GM18861 (cell line): ENCODE results near the gene FOXJ3.
"Not testable (repeated sequence)": the region's sequence is repeated elsewhere in the genome, so short reads cannot be mapped to it uniquely, and the experiment has no call there.

ENCODE experiments used
- ATAC-seq: cut with Tn5 transposase; IDR thresholded peaks from one replicate; pipeline ENCODE4 v1.9.1; 2021; ENCODE audit not compliant: unreplicated experiment

Gene FOXJ3

GRCh38 chr1:42259059-42259738 is 75.8 kb downstream of the FOXJ3 start:
- no peak for ATAC-seq

GRCh38 chr1:42258218-42258617 is 76.8 kb downstream of the FOXJ3 start:
- ATAC-seq: no peak

DNA sequence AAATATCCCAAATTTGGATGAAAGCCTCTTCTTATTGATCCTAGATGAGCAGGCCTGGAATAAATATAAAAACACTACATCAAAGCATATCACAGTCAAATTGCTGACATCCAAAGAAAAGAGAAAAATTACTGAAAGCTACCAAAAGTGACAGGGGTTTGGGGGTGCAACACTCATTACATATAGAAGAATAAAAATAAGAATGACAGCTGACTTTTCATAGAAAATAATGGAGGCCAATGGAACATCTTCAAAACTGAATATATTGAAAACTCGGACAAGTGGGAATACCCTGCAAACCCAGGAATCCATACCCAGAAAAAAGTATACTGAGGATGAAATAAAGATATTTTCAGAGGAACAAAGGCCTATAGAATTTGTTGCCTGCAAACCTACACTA is 84.0 kb downstream of the FOXJ3 start:
- no peak for ATAC-seq

DNA sequence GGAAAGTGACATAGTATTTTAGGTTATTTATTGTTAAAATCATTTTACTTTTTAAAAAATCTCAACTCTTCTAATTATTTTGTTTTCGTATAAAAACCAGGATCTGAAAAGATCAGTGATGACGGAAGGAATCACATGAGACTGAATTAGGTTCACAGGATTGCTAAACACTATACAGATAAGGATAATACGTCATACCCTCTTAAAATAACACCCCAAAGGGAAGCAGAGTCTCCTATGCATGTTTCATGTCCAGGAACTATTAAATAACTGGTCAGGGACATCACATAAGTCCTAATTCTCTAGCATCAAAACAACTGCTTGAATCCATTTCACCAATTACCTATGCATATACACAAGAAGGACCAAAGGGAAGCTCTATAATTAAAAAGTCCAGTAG is 84.9 kb downstream of the FOXJ3 start:
- ATAC-seq: no peak

DNA sequence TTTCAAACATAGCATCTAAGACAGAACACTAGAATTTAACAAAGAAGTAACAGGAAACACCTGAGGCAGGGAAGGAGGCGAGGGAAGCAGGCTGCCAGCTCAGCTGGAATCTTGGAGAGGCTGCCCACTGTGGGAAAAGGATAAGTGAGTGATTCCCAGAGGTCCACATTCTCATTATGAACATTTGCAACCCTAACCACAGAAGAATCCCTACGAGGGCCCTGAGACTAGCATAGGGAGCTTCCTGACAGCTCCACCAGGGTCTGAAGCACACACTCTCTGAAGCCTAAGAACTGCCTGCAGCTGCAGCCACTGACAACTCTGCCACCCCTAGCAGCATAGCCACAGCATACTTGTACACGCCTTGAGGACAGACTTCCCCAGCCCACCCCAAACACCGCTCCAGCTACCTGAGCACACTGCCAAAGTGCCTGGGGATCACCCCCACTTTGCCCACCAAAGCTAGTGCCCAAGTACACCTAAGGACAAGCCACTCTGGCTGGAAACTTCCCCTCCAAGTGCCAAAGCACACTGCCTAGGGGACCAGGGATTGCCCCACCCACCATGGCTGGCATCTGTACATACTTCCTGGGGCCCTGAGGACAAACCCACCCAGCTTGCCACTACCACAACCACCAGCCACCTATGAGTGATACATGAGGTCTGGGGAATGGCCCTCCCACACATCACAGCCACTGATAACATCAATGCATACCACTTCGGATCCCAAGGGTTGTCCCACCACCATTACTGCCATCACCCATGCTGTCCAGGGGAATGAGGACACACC is 93.9 kb downstream of the FOXJ3 start:
- ATAC-seq: no peak

DNA sequence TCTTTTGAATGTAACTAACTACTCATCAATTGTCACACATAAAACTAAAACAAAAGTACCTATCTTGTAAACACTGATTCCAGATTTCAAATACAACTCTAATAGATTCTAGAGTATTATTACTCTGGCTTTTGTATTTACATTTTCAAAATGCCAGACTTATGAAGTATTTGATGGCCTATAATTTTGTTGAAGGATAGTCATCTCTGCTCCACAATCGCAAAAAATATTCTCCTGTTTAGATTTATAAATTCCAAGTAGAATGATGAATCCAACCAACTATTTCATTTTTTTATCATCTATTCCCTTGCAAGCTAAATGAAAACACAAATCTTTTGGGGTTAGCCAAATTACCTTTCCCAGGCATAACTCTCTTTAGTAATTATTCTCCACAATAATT is 95.5 kb downstream of the FOXJ3 start:
- ATAC-seq: no peak

GRCh38 chr1:42239041-42239440 is 96.0 kb downstream of the FOXJ3 start:
- no peak for ATAC-seq

DNA sequence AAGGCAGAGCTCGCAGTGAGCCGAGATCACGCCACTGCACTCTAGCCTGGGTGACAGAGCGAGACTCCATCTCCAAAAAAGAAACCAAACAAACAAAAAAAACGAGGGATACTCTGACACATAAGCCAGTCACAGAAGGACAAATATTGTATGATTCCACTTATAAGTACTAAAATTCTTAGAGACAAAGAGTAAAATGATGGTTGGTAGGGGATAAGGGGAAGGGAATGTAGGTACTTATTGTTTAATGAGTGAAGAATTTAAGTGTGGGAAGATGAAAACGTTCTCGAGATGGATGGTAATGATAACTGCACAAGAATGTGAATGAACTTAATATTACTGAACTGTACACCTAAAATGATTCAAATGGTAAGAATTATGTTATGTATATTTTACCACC is 103.8 kb downstream of the FOXJ3 start:
- ATAC-seq: no peak

DNA sequence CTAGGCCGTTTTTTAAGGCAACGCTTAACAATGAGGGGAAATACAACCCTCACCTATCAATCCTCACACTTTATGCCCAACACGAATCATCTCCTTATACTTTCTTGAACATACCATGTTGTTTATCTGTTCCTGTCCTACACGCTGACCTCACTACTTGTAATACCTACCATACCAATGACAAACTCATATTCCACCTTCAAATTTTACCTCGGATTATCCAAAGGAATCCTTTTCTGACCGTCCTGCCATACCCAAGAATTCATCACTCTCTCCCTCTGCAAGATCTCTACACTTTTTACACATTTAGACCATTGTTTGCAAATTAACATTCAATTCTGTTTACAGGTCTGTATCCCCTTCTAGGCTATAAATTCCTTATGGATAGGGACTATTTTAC is 106.1 kb downstream of the FOXJ3 start:
- ATAC-seq: no peak

GRCh38 chr1:42223036-42223435 is 112.0 kb downstream of the FOXJ3 start:
- no peak for ATAC-seq

DNA sequence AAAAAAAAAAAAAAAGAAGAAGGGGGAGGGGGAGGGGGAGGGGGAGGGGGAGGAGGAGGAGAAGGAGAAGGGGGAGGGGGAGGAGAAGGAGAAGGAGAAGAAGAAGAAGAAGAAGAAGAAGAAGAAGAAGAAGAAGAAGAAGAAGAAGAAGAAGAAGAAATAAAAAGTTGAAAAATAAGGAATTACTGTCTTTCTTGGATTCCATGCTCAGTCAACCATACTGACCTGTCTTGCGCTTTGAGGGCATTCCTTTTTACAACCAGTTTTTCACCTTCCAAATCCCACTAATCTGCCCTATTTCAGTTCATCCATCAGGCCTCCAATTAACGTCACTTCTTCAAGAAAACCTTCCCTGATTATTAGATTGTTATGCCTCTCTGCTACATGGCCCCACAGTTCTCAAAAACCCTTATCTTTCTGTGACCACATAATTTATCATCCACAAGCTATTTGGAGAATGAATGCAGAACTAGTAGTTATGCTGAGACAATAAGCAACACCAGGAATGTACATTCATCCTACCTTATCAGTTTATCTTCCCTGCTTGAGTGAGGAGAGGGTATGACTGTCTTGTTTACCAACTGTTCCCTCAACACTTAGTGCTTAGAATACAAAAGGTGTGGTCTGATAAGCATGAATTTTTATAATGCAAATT is 113.0 kb downstream of the FOXJ3 start:
- ATAC-seq: no peak

DNA sequence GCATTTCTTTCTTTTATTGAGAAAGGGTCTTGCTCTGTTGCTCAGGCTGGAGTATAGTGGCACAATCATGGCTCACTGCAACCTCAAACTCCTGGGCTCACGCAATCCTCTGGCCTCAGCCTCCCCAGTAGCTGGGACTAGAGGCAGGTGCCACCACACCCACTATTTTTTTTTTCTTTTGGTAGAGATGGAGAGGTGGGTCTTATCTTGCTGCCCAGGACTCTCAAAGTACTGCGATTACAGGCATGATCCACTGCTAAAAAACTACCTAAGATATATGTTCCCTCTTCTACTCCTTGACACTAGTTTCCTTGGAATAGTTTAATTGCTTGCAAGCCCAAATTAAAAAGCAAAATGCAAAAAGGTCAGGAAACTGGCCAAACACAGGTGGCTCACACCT is 113.6 kb downstream of the FOXJ3 start:
- ATAC-seq: no peak

DNA sequence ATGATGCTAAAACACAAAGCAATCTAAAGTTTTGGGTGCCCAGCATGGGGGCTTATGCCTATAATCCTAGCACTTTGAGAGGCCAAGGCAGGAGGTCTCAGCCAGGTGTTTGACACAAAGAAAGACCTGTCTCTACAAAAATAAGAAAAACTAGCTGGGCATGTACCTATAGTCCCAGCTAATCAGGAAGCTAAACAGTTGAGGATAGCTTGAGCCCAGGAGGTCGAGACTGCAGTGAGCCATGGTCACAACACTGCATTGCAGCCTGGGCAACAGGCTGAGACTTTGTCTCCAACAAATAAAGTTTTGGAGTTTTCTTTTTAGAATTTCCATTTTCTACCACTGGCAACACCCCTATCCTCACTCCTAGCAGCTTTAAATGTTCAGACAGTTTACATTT is 115.4 kb downstream of the FOXJ3 start:
- no peak for ATAC-seq

DNA sequence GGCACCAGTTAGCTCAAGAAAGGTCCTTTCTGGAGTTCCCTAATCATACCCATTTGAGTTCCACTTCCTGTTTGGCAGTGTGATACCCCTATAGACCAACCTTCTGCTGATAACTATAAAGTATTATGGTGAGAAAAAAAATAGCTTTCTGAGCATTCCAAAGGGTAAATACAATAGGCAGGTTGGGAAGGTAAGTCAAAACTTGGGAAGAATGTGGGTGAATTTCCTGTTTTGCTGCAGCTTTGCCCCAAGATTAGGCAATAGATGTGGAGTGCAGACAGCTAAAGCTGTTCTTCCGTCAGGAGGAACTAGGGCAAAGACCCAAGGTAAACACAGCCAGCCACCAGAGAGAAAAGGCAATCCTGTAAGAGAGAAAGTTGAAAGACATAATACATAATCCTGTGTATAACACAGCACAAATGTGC is 120.6 kb downstream of the FOXJ3 start:
- ATAC-seq: no peak

DNA sequence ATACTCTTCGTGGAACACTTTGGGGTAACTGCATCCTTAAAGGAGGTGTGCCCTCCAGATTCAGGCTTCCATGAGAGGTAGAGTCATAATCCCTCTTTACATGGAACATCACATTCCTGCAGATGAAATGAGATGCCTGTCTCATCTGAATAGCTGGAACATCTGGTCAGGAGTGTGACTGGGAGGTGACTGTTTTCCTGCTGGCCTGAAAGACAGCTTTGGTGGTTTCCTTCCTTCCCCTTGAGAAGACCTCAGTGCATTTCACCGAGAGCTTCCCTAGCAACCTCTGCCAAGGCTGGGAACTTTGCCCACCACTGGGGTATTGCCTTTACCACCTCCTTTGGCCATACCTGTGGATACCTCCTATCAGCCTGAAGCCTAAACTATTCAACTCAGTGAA is 123.8 kb downstream of the FOXJ3 start:
- ATAC-seq: no peak

GRCh38 chr1:42210421-42211133 is 124.5 kb downstream of the FOXJ3 start:
- ATAC-seq: no peak

GRCh38 chr1:42209526-42210251 is 125.3 kb downstream of the FOXJ3 start:
- no peak for ATAC-seq

GRCh38 chr1:42206930-42207329 is 128.1 kb downstream of the FOXJ3 start:
- ATAC-seq: not testable (repeated sequence)

GRCh38 chr1:42206164-42206563 is 128.9 kb downstream of the FOXJ3 start:
- ATAC-seq: no peak

DNA sequence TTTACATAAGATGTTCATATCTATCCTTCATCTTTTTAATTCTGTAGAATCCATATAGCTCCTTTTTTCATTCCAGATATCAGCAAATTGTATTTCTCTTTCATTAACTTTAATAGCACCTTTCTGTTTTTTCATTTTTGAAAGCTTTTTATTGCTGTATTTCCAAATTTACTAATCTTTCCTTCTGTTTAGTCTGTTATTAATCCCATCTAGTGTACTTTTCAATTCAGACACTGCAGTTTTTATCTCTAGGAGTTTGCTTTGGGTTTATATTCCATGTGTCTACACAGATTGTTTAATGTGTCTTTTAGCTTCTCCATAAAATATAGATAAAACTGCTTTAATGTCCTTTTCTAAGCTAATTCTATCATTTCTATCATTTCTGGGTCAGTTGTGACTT is 133.0 kb downstream of the FOXJ3 start:
- ATAC-seq: no peak

- no peak for ATAC-seq
These were observed 136.8 kb downstream of the FOXJ3 start for GRCh38 chr1:42198251-42198650.
